ENCODE measurements around the gene RAF1.

DNA sequence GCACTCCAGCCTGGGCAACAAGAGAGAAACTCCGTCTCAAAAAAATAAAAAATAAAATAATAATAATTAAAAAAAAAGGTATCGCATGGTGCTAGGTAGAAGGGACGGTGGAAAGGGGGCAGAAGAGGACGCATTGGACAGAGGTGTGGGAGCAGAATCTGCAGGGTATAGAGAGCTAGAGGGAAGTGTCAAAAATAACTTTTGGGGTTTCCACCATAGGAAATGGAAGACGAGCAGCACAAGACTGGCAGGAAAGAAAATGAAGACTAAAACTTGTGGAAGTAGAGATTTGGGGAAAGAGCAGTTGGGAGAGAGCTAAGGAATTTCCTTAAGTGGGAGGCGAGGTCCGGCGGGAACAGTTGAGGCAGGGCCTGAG, 107.6 kb downstream of the RAF1 start:
- TF ChIP-seq, protein P1, sequence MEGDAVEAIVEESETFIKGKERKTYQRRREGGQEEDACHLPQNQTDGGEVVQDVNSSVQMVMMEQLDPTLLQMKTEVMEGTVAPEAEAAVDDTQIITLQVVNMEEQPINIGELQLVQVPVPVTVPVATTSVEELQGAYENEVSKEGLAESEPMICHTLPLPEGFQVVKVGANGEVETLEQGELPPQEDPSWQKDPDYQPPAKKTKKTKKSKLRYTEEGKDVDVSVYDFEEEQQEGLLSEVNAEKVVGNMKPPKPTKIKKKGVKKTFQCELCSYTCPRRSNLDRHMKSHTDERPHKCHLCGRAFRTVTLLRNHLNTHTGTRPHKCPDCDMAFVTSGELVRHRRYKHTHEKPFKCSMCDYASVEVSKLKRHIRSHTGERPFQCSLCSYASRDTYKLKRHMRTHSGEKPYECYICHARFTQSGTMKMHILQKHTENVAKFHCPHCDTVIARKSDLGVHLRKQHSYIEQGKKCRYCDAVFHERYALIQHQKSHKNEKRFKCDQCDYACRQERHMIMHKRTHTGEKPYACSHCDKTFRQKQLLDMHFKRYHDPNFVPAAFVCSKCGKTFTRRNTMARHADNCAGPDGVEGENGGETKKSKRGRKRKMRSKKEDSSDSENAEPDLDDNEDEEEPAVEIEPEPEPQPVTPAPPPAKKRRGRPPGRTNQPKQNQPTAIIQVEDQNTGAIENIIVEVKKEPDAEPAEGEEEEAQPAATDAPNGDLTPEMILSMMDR (IDR thresholded peaks at IDR 0.05): no peak
- TF ChIP-seq POLR2A (IDR thresholded peaks at IDR 0.05): no peak

Measured in uterus (tissue), 2 donors.